ENCODE data around the gene CFAP410.

The CFAP410 gene

DNA sequence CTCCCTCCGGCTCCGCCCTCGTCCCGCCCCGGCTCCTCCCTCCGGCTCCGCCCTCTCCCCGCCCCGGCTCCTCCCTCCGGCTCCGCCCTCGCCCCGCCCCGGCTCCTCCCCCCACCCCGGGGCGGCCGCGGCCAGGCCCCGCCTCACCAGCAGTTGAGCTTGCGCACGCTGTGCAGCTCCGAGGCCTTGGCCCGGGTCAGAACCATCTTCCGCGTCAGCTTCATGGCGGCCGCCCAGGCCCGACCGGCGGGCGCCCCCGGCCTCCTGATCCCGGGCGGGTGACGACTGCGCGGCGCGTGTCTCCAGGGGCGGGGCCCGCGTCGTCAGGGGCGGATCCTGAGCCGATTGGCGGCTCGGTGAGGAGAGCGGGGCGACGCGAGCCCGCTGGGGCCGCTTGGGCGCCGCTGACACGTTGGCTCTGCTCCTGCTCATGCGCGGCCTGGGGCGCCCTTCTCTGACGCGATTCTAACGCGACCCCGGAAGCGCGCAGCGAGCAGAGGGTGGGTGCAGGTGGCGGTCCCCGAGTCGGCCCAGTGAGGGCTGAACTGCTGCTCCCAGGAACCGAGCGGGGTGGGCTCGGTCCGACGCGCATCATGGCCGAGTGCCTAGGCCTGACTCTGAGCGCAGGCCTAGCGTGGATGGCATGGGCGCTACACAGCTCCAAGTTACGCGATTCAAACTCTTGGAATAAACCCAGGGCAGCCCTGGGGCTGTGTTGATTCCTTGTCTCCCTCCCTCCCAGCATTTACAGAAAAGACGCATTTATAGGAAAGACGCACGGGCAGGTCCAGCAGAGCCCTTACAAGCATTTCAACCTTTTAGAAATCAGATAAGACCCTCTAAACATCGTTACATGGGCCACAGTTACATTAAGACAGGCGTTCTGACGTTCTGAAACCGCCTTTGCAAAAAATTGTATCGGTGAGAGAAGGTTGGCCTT, at the start of gene CFAP410:
TSS of gene CFAP410 (minus strand) at position 420 of the 940 bp plus-strand sequence. CDS start at position 224, 196 bp downstream.
- peak; percentile 88 for DNase-seq

DNA sequence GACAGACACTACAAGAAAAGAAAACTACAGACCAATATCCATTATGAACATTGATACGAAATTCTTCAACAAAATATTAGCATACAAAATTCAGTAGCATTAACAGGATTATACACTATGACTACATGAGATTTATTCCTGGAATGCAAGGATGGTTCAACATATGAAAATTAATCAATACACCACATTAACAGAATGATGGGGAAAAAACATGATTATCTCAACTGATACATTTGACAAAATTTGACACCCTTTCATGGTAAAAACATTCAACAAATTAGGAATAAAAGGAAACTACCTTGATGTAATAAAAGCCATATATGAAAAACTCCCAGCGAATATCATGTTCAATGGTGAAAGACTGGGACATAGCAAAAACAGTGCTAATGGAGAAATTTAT, 45.8 kb upstream of the CFAP410 start:
- no peak for DNase-seq

DNA sequence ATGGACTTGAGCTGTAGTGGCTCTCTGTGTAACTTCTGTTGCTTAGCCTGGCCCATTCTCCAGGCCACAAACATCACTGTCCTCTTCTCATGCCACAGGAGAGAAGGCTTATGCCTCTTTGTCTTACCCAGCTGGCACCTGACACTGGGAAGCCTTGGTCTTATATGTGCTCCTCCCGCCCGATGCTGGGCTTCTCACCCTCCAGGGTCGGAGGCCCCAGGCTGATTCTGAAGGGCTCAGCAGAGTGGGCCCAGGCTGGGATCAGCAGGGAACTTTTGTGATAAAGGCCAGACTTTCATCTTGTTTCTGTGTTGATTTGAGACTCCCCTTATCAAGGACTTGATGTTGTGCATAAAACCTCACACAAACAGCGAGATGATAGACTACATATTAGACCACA, 44.0 kb upstream of the CFAP410 start:
- DNase-seq, result no peak

DNA sequence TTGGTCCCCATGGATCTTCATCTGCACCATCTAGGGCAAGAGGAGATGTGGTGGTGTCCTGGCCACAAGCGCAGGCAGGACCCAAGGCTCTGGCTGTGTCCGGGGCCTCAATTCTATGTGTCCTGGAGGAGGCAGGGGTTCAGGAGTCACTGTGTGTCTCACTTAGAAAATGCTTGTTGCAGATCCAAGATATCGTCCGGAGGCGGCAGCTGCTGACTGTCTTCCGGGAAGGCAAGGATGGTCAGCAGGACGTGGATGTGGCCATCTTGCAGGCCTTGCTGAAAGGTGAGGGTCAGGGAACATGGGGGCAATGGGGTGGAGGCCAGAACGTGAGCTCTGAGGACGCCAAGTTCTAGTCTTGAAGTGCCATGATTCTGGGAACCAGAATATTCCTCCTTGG, 43.3 kb upstream of the CFAP410 start:
- DNase-seq, result no peak

DNA sequence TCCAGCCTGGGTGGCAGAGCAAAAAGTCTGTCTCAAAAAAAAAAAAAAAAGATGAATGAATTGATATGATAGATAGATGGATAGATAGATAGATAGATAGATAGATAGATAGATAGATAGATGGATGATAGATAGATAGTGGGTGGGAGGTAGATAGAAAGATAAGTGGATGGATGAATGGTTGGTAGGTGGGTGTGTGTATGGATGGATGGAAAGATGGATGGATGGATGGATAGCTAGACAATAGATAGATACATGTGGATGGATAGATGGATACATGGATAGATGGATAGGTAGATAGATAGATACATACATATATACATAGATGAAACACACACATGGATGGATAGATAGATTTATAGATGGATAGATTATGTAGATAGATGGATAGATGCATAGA, 42.7 kb upstream of the CFAP410 start:
- no peak for DNase-seq

DNA sequence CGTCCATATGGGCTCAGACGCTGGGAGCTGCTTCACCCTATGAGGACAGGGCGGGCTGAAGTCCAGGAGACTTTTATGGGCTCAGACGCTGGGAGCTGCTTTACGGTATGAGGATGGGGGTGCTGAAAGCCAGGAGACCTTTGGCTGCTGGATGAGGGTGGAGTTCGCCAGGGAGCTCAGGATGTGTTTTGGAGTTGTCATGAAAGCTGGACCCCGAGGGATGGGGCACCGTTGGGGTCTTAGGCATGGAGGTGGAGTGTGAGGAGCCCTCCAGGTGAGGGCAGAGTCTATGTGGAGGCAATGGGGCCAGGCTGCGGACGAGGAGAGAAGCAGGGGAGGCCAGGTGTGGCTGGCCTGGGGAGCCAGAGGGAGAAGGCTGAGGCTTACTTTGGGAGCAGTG, 41.7 kb upstream of the CFAP410 start:
- DNase-seq, result no peak

DNA sequence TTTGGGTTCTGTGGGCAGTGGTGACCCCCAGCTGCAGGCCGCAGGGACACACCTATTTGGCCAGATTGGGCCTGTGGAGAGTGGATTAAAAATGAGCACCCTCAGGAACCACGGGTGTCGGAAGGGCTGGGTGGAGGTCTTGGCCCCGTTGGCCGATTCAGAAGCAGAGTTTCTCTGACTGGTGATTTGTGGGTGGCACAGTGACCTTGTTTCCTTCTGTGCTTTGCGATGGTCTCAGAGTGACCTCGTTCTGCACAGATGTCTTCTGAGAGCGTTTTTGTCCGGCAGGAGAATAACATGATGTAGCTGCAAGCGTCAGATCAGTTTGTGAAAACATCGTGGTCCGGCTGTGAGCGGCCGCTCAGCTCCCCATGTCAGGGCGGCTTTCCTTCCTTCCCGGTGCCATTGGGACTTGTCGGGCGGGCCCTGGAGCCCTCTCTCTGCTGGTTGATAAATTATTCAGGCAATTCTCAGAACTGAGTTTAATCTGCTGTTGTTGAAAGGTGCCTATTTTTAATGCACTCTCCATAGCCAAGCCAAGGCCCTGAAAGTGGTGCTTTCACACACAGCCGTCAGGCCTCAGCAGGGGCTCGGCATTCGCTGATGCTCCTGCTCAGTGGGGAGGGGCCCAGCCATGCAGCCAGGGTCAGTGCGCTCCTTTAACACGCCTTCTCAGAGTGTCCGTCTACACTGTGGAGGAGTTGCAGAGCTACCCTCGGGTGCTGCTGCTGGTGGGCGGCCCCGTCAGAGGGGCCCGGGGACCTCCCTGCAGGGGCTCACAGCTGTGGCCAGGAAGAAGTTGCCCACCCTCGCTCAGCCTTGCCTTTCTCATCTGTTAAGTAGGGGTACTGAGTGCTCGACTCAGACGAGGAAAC, 41.0 kb upstream of the CFAP410 start:
- DNase-seq, result no peak

DNA sequence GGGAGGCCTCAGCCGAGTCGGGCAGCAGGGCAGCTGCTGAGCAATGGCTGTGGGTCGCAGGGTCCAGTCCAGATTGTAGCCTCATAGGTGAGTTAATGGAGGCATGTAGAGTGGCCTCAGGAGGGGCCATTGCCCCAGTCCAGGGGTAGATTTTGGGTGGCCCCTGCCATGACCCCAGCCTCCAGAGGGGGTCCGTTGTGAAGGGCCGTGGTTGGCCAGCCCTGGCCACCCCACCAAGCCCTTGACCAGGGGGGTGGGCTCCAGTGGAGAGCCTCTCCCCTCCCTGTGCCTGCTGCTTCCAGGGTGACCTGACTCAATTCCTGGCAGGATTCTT, 40.3 kb upstream of the CFAP410 start:
- DNase-seq, result no peak

DNA sequence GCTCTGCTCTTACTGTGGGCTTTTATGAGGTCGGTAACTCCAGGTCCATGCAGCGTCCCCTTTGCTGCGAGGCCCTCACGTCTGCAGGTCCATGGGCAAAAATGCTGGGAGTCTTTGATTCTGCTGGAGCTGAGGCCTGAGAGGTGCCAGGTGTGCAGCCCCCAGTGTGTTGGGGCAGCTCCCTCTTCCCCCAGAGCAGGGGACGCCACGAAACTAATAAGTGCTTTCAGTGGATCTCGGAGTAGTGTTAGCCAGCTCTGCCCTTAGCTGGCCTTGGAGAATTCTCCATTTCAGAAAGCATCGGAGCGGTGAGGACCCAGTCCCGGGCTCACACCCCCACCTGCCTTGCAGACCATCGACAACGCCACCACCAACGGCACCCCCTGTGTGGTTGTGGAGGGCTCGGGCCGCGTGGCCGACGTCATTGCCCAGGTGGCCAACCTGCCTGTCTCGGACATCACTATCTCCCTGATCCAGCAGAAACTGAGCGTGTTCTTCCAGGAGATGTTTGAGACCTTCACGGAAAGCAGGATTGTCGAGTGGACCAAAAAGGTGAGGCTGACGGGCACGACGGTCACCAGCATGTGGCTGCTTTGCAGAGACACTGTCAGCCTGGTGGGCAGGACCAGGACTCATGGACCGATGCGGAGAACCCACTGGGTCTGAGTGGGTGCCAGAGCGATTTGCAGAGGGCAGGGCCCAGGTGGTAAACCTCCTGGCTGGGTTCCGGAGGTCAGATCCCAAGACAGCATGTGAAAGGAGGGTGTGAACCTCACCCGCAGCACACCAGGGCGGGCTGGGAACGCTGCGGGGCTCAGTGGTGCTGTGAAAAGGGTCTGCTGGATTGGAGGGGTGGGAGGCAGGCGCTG, 39.7 kb upstream of the CFAP410 start:
- DNase-seq, result no peak

DNA sequence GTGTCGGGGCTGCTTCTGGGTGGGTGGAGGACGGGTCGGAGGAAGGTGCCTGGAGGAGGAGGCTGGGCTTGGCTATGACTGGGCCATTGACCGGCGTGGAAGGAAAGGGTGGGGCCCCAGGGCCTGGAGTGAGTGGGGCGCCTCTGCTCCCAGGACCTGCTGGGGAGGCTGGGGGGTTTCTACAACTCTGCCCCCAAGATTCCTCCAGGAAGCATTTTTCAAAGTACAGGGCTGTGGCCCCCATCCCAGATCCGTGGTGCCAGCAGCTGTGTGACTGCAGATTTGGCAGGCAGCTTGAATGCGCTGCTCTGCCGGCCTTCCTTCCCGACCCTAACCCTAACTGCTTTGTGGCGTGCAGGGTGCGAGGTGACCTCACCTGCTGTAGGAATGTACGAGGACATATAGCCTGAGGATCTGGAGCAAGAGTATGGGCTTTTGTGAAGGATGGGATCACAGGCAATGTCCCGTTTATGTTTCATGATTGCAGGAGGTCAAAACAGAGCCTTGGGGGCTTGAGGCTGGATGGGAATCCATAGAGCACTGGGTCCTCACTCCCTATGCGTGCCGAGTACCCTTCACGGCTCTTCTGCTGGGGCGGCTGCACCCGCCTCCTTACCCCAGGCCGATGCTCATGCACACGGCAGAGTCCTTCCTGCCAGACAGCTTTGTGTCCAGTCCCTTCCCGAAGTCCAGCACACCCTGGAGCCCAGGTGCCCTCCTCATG, 38.9 kb upstream of the CFAP410 start:
- DNase-seq, result no peak

DNA sequence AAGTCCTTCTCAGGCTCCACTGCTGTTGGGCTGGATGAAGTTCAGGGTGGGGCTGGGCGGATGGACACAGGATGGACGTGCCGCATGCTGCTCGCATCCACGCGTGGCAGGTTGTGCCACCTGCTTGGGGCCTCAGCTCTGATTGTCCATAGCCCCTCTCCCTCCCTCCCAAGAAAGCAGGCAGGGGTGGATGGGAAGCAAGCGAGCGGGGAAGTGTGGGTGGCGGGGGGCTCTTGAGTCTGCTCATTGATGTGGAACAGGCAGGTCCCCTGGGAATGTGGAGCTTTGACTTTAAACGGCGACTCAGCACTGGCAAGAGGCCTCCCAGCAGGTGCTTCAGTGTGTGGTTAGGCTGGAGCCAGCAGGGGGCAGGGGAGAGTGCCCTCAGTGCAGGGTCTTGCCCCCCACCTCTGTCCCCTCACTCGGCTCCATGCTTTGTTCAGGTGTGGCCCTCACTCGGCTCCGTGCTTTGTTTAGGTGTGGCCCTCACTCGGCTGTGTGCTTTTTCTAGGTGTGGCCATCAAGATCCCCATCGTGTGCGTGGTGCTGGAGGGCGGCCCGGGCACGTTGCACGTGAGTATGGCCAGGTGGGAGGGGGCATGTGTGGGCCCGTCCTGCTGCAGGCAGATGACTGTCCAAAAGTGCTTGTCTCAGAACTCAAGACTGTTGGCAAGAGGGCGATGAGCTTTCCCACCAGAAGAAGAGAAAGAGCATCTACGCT, 38.2 kb upstream of the CFAP410 start:
- DNase-seq, result no peak

DNA sequence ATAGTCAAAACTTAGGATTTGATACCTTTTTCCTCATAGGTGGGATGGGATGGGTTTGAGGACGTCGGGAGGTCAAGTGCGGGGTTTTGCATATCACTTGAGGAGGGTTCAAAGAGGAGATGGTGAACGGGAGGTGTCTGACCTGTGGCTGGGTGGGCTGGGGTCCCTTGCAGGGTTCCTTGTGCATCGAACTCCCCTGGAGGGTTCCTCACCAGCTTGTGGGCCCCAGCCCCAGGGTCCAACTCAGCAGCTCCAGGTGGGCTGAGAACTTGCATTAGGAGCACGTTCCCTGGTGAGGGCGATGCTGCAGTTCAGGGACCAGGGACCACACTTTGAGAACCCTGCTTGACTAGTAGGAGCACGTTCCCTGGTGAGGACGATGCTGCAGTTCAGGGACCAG, 37.4 kb upstream of the CFAP410 start:
- DNase-seq, result no peak

DNA sequence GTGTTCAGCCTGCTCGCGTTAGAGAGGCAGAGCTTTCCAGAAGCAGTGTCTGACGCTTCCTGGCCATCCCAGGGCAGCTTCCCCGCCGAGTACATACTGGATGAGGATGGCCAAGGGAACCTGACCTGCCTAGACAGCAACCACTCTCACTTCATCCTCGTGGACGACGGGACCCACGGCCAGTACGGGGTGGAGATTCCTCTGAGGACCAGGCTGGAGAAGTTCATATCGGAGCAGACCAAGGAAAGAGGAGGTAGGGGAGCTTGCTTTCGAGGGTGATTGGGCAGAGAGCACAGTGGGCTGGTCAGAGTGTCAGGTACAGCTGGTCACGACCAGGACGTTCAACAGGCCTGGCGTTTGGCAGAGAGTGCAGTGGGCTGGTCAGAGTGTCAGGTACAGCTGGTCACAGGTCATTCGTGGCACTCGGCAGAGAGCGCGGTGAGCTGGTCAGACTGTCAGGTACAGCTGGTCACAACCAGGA, 36.6 kb upstream of the CFAP410 start:
- DNase-seq, result no peak

DNA sequence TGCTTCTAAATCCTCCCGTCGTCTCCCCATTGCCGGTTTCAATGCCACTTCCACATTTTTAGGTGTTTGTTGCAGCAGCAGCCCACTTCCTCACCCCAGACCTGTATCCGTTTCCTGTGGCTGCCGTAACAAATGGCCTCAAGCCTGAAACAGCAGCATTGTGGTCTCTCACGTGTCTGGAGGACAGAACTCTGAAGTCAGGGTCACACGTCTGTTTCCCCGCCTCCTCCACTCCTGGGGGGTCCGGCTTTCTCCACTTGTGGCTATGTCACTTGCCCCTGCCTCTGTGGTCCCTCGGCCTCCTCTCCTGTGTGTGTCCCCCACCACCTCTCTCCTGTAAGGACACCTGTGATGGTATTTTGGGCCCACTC, 36.1 kb upstream of the CFAP410 start:
- DNase-seq, result no peak

DNA sequence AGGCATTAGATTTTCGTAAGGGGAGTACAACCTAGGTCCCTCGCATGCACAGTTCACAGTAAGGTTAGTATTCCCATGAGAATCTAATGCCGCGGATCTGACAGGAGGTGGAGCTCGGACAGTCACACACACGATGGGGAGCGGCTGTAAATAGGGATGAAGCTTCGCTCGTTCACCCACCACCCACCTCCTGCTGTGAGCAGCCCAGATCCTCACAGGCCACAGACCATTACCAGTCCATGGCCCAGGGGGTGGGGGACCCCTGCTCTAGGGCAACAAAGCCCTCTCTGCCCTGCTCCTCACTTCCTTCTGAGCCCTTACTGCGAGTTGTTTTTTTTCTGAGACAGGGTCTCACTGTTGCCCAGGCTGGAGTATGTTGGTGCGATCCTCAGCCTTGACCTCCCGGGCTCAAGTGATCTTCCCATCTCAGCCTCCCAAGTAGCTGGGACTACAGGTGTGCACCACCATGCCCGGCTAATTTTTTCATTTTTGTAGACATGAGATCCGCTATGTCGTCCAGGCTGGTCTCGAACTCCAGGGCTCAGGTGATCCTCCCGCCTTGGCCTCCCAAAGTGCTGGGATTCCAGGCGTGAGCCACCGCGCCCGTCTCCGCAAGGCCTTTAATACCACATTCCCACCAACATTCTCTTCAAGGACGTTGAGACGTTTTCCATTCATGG, 35.6 kb upstream of the CFAP410 start:
- DNase-seq, result no peak

DNA sequence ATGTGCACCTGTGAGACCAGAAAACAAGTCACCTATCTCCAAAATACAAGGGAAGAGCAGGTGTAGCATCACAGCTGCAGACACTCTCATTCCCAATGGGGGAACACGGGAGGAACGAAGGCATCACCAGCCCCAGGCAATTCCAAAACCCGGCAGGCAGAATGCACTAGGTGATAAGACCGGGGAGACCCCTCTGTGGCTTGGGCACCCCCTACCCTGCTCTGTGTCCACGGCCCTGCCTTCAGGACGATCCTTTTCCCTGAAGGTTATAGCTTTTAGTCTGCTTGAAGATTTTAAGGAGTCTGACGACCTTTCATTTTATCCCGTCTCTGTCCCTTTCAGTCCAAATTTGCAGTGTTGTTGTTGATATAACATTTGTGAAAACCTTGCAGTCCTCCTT, 33.4 kb upstream of the CFAP410 start:
- no peak for DNase-seq

DNA sequence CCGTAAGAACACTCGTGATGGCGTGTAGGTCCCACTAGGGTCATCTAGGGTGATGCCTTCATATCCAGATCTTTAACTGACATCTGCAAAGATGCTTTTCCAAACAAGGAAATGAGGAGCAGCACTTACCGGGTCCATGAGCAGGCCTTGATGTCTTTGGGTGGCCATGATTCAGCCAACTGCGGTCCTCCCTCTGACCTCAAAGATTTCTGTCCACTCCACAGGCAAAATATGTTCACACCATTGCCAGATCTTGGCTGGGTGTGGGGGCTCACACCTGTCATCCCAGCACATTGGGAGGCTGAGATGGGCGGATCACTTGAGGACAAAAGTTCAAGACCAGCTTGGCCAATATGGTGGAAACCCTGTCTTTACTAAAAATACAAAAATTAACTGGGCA, 32.4 kb upstream of the CFAP410 start:
- no peak for DNase-seq

DNA sequence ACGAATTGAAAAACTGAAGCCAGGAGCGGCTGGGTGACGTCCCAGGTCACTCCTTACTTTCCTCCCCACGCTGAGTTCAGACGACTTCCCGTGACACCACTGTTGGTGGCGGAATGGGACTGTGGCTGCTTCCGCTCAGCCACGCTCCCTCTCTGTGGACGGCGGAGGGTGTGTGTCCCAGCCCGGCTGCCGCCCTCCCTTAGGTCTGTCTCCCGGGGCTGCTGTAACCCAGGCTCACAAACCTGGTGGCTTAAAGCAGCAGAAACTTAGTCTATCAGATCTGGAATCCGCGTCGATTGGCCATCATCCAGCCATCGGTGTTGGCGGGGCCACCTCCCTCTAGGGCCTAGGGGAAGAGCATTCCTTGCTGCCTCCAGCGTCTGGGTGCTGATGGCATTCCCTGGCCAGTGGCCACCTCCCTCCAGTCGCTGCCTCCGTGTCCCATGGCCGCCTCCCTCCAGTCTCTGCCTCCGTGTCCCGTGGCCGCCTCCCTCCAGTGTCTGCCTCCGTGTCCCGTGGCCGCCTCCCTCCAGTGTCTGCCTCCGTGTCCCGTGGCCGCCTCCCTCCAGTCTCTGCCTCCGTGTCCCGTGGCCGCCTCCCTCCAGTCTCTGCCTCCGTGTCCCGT, 31.7 kb upstream of the CFAP410 start:
- DNase-seq, result no peak

DNA sequence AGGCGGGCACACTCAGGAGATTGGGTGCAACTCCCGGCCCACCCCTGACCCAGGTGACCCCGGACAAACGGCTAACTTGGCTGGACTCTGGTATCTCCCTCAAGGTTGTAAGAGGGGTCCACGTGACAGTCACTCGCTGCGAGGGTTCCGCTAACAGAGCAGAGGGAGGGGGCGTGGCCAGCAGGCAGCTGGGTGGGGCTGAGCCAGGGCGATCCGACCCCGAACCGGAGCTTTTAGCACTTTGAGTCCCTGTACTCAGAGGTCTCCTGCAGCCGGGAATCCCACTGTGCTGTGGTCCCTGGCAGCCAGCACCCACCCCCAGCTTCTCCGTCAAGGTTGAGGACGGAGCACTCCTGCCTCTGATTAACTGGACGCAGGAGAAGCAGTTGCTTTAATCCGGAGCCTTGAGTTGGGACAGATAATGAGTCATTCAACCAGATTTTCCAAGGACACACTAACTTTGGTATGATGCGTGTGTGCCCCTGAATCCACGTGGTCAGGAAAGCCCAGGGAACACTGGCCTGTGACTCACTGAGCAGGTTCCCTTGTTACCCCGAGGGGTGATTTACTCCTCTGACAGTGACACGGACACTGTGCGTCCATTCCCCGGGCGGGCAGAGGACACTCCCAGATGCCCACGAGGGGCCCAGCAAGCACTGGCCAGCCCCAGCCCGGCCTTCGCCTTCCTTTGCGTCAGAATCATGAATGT, 31.0 kb upstream of the CFAP410 start:
- DNase-seq, result no peak
